Measurements from ENCODE around the gene RRAS2.

The RRAS2 gene

DNA sequence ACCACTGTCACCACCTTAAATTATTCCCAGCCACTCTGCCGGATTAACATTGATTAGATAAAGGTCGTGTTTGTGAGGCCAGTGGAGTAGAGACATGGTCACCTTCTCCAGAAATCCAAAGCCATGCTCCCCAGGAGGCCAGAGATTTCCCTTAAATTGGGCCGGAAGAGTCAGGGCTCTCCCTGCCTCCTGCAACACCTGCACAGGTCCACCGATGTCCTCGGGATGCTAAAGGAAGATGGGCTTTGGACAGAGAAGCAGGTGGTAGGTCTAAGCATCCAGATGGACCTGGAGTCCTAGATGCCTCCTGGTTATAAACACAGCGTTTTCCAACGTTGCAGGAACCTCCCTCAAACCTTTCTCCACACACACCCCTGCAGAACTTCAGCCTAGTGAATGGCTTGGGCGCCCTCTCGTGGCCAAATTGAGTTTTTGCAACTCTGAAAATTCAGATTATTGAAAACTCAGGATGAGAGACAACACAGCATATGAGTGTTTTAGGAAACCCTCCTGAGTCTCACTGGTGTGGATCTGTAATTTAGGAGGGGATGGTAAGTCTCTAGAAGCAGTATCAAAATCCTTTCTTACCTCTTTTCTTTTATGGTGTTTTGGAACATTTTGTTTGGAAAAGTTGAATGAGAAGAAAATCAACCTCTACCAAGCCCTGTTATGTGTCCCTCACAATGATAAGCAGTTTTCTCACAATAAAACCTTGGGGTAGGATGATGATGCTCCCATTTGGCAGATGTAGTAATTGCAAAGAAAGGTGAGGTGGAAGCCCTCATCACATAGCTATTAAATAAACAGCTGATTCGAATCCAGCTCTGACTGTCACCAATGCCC lies 109.6 kb downstream of the RRAS2 start:
- Histone ChIP-seq H3K27ac (replicated peaks) (no peak overlapping the region), H3K4me3 (replicated peaks; ENCODE audit: insufficient read depth, low read length) (no peak overlapping the region), H3K27me3 (ENCODE audit: insufficient read depth, poor library complexity, severe bottlenecking) (peaks cover 12% of the 10 kb centered on the region)
- TF ChIP-seq, protein P1, sequence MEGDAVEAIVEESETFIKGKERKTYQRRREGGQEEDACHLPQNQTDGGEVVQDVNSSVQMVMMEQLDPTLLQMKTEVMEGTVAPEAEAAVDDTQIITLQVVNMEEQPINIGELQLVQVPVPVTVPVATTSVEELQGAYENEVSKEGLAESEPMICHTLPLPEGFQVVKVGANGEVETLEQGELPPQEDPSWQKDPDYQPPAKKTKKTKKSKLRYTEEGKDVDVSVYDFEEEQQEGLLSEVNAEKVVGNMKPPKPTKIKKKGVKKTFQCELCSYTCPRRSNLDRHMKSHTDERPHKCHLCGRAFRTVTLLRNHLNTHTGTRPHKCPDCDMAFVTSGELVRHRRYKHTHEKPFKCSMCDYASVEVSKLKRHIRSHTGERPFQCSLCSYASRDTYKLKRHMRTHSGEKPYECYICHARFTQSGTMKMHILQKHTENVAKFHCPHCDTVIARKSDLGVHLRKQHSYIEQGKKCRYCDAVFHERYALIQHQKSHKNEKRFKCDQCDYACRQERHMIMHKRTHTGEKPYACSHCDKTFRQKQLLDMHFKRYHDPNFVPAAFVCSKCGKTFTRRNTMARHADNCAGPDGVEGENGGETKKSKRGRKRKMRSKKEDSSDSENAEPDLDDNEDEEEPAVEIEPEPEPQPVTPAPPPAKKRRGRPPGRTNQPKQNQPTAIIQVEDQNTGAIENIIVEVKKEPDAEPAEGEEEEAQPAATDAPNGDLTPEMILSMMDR (IDR thresholded peaks at IDR 0.05; ENCODE audit: insufficient read depth, low read length): peak; percentile 57
- TF ChIP-seq POLR2AphosphoS5 (IDR thresholded peaks at IDR 0.05; ENCODE audit: low read depth): no peak
- peak; percentile 6 to 56 for DNase-seq (ENCODE audit: low read depth in 1 of 2, low spot score in 1 of 2)

DNA sequence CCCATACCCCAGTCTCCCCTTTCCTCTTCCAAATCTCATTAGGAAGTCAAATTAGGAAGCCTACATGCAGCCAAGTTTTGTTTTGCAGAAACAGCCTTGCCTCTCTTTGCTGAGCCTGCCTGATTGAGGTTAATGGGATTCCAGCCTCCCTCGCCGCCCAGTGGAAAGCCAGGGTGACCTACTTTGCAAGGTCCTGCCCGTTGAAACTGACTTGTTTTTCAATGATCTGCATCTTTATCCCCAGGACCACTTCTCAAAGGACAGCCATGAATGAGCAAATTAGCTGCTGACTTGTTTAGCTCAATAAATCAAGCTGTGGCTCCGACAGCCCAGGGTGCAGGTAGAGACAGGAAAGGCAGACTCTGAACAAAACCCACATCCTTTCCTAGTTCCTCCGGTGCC lies 110.4 kb downstream of the RRAS2 start:
- TF ChIP-seq, protein P1 (IDR thresholded peaks at IDR 0.05; ENCODE audit: insufficient read depth, low read length): no peak
- TF ChIP-seq SPI1 (IDR thresholded peaks at IDR 0.05; ENCODE audit: borderline replicate concordance, low read depth): no peak
- TF ChIP-seq POLR2AphosphoS5 (IDR thresholded peaks at IDR 0.05; ENCODE audit: low read depth): no peak
- TF ChIP-seq, protein P2, sequence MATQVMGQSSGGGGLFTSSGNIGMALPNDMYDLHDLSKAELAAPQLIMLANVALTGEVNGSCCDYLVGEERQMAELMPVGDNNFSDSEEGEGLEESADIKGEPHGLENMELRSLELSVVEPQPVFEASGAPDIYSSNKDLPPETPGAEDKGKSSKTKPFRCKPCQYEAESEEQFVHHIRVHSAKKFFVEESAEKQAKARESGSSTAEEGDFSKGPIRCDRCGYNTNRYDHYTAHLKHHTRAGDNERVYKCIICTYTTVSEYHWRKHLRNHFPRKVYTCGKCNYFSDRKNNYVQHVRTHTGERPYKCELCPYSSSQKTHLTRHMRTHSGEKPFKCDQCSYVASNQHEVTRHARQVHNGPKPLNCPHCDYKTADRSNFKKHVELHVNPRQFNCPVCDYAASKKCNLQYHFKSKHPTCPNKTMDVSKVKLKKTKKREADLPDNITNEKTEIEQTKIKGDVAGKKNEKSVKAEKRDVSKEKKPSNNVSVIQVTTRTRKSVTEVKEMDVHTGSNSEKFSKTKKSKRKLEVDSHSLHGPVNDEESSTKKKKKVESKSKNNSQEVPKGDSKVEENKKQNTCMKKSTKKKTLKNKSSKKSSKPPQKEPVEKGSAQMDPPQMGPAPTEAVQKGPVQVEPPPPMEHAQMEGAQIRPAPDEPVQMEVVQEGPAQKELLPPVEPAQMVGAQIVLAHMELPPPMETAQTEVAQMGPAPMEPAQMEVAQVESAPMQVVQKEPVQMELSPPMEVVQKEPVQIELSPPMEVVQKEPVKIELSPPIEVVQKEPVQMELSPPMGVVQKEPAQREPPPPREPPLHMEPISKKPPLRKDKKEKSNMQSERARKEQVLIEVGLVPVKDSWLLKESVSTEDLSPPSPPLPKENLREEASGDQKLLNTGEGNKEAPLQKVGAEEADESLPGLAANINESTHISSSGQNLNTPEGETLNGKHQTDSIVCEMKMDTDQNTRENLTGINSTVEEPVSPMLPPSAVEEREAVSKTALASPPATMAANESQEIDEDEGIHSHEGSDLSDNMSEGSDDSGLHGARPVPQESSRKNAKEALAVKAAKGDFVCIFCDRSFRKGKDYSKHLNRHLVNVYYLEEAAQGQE (IDR thresholded peaks at IDR 0.05; ENCODE audit: insufficient replicate concordance, low read depth): no peak
- no peak for TF ChIP-seq GABPA (IDR thresholded peaks at IDR 0.05; ENCODE audit: low read depth)
- Histone ChIP-seq H3K4me3 (replicated peaks; ENCODE audit: insufficient read depth, low read length) (no peak overlapping the region), H3K27ac (replicated peaks) (no peak overlapping the region), H3K27me3 (ENCODE audit: insufficient read depth, poor library complexity, severe bottlenecking) (peaks cover 12% of the 10 kb centered on the region)
- no peak for DNase-seq (ENCODE audit: low read depth in 1 of 2, low spot score in 1 of 2)

DNA sequence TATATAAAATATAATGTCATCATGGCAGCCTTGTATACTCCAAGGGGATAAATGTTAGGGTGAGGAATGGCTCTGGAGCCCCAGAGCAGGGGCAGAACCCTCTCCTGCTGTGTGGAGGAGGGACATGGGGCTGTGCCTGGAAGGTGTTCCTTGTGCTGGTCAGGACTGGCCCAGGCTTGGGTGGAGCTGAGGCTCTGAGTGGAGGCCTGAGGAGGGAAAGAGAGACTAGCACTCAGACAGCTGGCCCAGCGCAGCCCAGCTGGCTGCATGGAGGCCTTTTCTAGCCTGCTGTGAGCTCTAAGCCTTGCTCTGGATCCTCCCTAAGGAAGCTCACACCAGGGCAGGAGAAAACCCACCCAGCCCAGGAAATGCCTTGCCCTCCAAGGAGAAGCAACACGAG lies 113.5 kb downstream of the RRAS2 start:
- Histone ChIP-seq H3K27ac (replicated peaks) (no peak overlapping the region), H3K27me3 (ENCODE audit: insufficient read depth, poor library complexity, severe bottlenecking) (peaks cover 12% of the 10 kb centered on the region), H3K4me3 (replicated peaks; ENCODE audit: insufficient read depth, low read length) (no peak overlapping the region)
- no peak for DNase-seq (ENCODE audit: low read depth in 1 of 2, low spot score in 1 of 2)
- TF ChIP-seq, protein P2 (IDR thresholded peaks at IDR 0.05; ENCODE audit: insufficient replicate concordance, low read depth): no peak
- TF ChIP-seq POLR2AphosphoS5 (IDR thresholded peaks at IDR 0.05; ENCODE audit: low read depth) (no peak), SPI1 (IDR thresholded peaks at IDR 0.05; ENCODE audit: borderline replicate concordance, low read depth) (no peak), GABPA (IDR thresholded peaks at IDR 0.05; ENCODE audit: low read depth) (no peak)

DNA sequence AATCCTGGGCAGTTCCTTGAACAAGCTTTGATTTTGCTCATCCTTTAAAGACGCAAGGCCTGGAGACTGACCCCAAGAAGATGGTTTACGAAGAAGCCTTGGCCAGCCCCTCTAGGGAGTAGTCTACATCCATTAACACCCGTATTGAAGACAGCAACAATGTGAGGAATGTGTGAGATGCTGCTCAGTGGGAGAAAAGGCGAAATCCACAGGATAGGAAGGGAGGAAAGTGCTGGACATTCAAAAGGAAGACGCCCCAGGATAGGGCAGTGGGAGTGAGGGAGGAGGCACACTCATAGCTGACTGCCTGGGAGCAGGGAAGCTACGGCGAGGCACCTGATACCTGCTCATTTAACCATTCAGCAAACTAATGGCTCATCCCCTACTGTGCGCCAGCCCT lies 114.1 kb downstream of the RRAS2 start:
- peaks cover 12% of the 10 kb centered on the region for H3K27me3 ChIP-seq (ENCODE audit: insufficient read depth, poor library complexity, severe bottlenecking)
- H3K27ac ChIP-seq (replicated peaks): no peak overlapping the region
- no peak for DNase-seq (ENCODE audit: low read depth in 1 of 2, low spot score in 1 of 2)
- H3K4me3 ChIP-seq (replicated peaks; ENCODE audit: insufficient read depth, low read length): no peak overlapping the region
- TF ChIP-seq POLR2AphosphoS5 (IDR thresholded peaks at IDR 0.05; ENCODE audit: low read depth) (no peak), GABPA (IDR thresholded peaks at IDR 0.05; ENCODE audit: low read depth) (no peak), SPI1 (IDR thresholded peaks at IDR 0.05; ENCODE audit: borderline replicate concordance, low read depth) (no peak)
- TF ChIP-seq, protein P1 (IDR thresholded peaks at IDR 0.05; ENCODE audit: insufficient read depth, low read length): no peak
- TF ChIP-seq, protein P2 (IDR thresholded peaks at IDR 0.05; ENCODE audit: insufficient replicate concordance, low read depth): no peak

Measured in HL-60 (cell line).